Inferior parietal cortex (tissue), 1 donor: Measurements from ENCODE around the gene TMSB15C.

Source experiments
- DNase-seq: peaks from one replicate; pipeline ENCODE4 v3.0.0-alpha.2; 2016; ENCODE audit errors: extremely low spot score

The TMSB15C gene

GRCh38 chrX:104045642-104046041 is 30.4 kb downstream of the TMSB15C start:
- DNase-seq, result no peak

- no peak for DNase-seq
These were observed 35.0 kb downstream of the TMSB15C start for GRCh38 chrX:104041003-104041402.

GRCh38 chrX:104039689-104040505 is 36.1 kb downstream of the TMSB15C start, which contains the start of gene H2BW2:
H2BW2 (plus strand) TSS chrX:104039956; CDS start chrX:104039995, 39 bp downstream.
- no peak for DNase-seq
